ENCODE measurements around the gene DMD. TPM values are rescaled to one million over a fixed set of nuclear protein-coding genes. Genes with fewer than 3 reads are reported as not detected.

DMD gene
- total RNA-seq, 1 experiment from 2014 or later, result 2.2 TPM

GRCh38 chrX:31464306-31464915 is 1746.9 kb downstream of the DMD start:
- no peak for ATAC-seq
- no peak for DNase-seq (ENCODE audit: low read depth, low spot score)
- no peaks in the 10 kb centered on the region for H3K9me3 ChIP-seq (ENCODE audit: control insufficient read depth, insufficient read depth, low read depth, low read length)
- H3K4me1 ChIP-seq (ENCODE audit: control insufficient read depth, insufficient read depth, low read length), result no peaks in the 10 kb centered on the region
- H3K27me3 ChIP-seq (ENCODE audit: control insufficient read depth, insufficient read depth, low read length), result no peaks in the 10 kb centered on the region
- ChIA-PET POLR2A (no interaction called here), CTCF (no interaction called here)
- no peaks in the 10 kb centered on the region for H3K36me3 ChIP-seq (ENCODE audit: control insufficient read depth, insufficient read depth, low read length)
- in situ Hi-C loops (cut with HindIII; ENCODE audit: low pct_unique_long_range_greater_than_20kb, low sequenced_read_pairs) (no loop called here), intact Hi-C loops (cut with micrococcal nuclease; ENCODE audit: unreplicated experiment) (no loop called here)
- TF ChIP-seq CTCF (IDR thresholded peaks at IDR 0.05) (no peak), TCF7L2 (IDR thresholded peaks at IDR 0.05; ENCODE audit: low read depth, low read length) (no peak), SIN3A (IDR thresholded peaks at IDR 0.05; ENCODE audit: borderline replicate concordance, insufficient read depth, low read depth, low read length) (no peak), POLR2AphosphoS5 (IDR thresholded peaks at IDR 0.05; ENCODE audit: low read depth, low read length) (no peak), REST (IDR thresholded peaks at IDR 0.05; ENCODE audit: insufficient read depth in 1 of 2, low read depth in 2 of 2, low read length in 1 of 2) (no peak)
- no peak overlapping the region for H3K4me3 ChIP-seq (ENCODE audit: low read depth in 2 of 2, low read length in 2 of 2)
- H3K27ac ChIP-seq (ENCODE audit: low read length), result no peak overlapping the region
- BruUV-seq (replicated peaks), result no TSS peak

- Histone ChIP-seq H3K4me3 (ENCODE audit: low read depth in 2 of 2, low read length in 2 of 2) (no peak overlapping the region), H3K27me3 (ENCODE audit: control insufficient read depth, insufficient read depth, low read length) (no peaks in the 10 kb centered on the region), H3K4me1 (ENCODE audit: control insufficient read depth, insufficient read depth, low read length) (no peaks in the 10 kb centered on the region), H3K27ac (ENCODE audit: low read length) (no peak overlapping the region), H3K36me3 (ENCODE audit: control insufficient read depth, insufficient read depth, low read length) (no peaks in the 10 kb centered on the region), H3K9me3 (ENCODE audit: control insufficient read depth, insufficient read depth, low read depth, low read length) (no peaks in the 10 kb centered on the region)
- POLR2A ChIA-PET, result no interaction called here
- in situ Hi-C loops (cut with HindIII; ENCODE audit: low pct_unique_long_range_greater_than_20kb, low sequenced_read_pairs) (no loop called here), intact Hi-C loops (cut with micrococcal nuclease; ENCODE audit: unreplicated experiment) (no loop called here)
- TF ChIP-seq TCF7L2 (IDR thresholded peaks at IDR 0.05; ENCODE audit: low read depth, low read length) (no peak), CTCF (IDR thresholded peaks at IDR 0.05) (no peak), SIN3A (IDR thresholded peaks at IDR 0.05; ENCODE audit: borderline replicate concordance, insufficient read depth, low read depth, low read length) (no peak), POLR2AphosphoS5 (IDR thresholded peaks at IDR 0.05; ENCODE audit: low read depth, low read length) (no peak), REST (IDR thresholded peaks at IDR 0.05; ENCODE audit: insufficient read depth in 1 of 2, low read depth in 2 of 2, low read length in 1 of 2) (no peak)
- BruUV-seq (replicated peaks), result no TSS peak
- CTCF ChIA-PET, result no interaction called here
- DNase-seq (ENCODE audit: low read depth, low spot score) (no peak), ATAC-seq (no peak)
Observed at GRCh38 chrX:31461266-31461665, 1750.1 kb downstream of the DMD start.

Measured in Panc1 (cell line).